Stimulated activated CD8-positive, alpha-beta memory T cell treated with anti-CD3 and anti-CD28 coated beads, Interleukin-12 subunit alpha, Interleukin-12 subunit beta, amount 100 ng/mL, for 1 hour (primary cell): ENCODE measurements around the gene LDB3.
"Not testable (repeated sequence)": the region's sequence is repeated elsewhere in the genome, so short reads cannot be mapped to it uniquely, and the experiment has no call there.

ENCODE experiments used
- DNase-seq: peaks from one replicate; pipeline ENCODE4 v3.0.0-alpha.2; 2020; ENCODE audit warnings: low read depth

LDB3 gene

GRCh38 chr10:86668297-86669165 is at the start of gene LDB3:
LDB3 (plus strand) TSS chr10:86668511; CDS start chr10:86668692, 181 bp downstream.
- DNase-seq: no peak

GRCh38 chr10:86628311-86628710 is 40.0 kb upstream of the LDB3 start:
- no peak for DNase-seq

GRCh38 chr10:86630079-86630478 is 38.2 kb upstream of the LDB3 start:
- no peak for DNase-seq

GRCh38 chr10:86632009-86632800 is 36.1 kb upstream of the LDB3 start:
- DNase-seq: no peak

- no peak for DNase-seq
These were observed 35.4 kb upstream of the LDB3 start for GRCh38 chr10:86632951-86633350.

GRCh38 chr10:86635402-86635801 is 32.9 kb upstream of the LDB3 start:
- no peak for DNase-seq

GRCh38 chr10:86636311-86636710 is 32.0 kb upstream of the LDB3 start:
- no peak for DNase-seq

- no peak for DNase-seq
These were observed 26.3 kb upstream of the LDB3 start for GRCh38 chr10:86642021-86642420.

GRCh38 chr10:86642499-86642898 is 25.8 kb upstream of the LDB3 start:
- no peak for DNase-seq

GRCh38 chr10:86644152-86644793 is 24.0 kb upstream of the LDB3 start:
- DNase-seq: no peak

- DNase-seq: no peak
These were observed 23.4 kb upstream of the LDB3 start for GRCh38 chr10:86644794-86645445.

- not testable (repeated sequence) for DNase-seq
These were observed 22.6 kb upstream of the LDB3 start for GRCh38 chr10:86645621-86646165.

- no peak for DNase-seq
These were observed 21.8 kb upstream of the LDB3 start for GRCh38 chr10:86646532-86646931.

- DNase-seq: no peak
These were observed 21.4 kb upstream of the LDB3 start for GRCh38 chr10:86646933-86647332.

GRCh38 chr10:86647773-86648703 is 20.3 kb upstream of the LDB3 start:
- DNase-seq: no peak

- DNase-seq: no peak
These were observed 19.4 kb upstream of the LDB3 start for GRCh38 chr10:86648704-86649427.

GRCh38 chr10:86649471-86650150 is 18.7 kb upstream of the LDB3 start:
- no peak for DNase-seq

- no peak for DNase-seq
These were observed 18.2 kb upstream of the LDB3 start for GRCh38 chr10:86650151-86650550.

GRCh38 chr10:86651021-86651471 is 17.3 kb upstream of the LDB3 start:
- DNase-seq: no peak
